Measurements from ENCODE around the gene DUSP19.

Gene DUSP19

DNA sequence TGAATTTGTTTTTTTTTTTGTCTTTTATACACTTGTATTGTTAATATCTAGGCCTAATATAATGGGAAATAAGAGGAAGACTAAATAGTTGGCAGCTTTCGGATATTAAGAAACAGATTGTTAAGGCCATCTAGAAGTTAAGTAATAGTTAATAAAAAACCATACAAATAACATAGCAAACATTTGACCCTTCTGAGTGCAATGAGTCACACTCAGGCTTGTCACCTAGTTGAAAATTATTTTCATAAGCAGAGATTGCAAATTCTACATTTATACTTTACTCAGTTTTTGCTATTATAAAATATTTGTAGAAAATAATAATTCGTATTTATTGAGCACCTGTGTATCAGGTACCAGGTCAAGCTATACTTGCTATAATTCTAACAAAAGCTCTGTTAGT is 48.1 kb downstream of the DUSP19 start:
- no peak for DNase-seq

- no peak for DNase-seq
These were observed 55.5 kb downstream of the DUSP19 start for GRCh38 chr2:183134016-183134415.

DNA sequence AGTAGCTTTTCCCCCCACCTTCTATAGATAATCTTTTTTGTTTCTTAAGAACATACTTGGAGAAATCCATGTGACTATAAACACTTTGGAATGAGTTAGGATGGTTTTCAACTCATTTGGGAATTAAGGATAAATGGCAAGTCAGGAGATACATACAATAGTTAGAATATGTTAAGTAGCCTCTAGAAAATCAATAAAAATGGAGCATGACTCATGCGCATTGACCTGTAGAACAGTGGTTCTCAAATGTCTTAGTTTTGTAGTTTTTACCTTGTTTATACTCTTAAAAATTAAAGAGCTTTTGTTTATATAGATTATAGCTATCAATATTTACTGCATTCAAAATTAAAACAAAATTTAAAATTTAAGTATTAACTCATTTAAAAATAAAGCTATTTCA is 70.4 kb downstream of the DUSP19 start:
- DNase-seq: no peak

GRCh38 chr2:183149489-183149888 is 70.9 kb downstream of the DUSP19 start:
- DNase-seq: no peak

Measured in NCI-H774 (cell line).